GM18951 (cell line): ENCODE results near the gene CIC.
"Not testable (repeated sequence)": the region's sequence is repeated elsewhere in the genome, so short reads cannot be mapped to it uniquely, and the experiment has no call there.

Experiments used
- POLR2A ChIP-seq: IDR thresholded peaks from 4 replicates; pipeline ENCODE4 v1.6.1; 2011; ENCODE audit warnings: mild to moderate bottlenecking; ENCODE audit not compliant: insufficient read length, insufficient read depth; ENCODE audit errors: extremely low read depth
- in situ Hi-C: fragments of 300-500 bp; cut with MboI; formaldehyde crosslinking; loops from one replicate; pipeline ENCODE4 v1.12.0; 2022; ENCODE audit warnings: low sequenced_read_pairs, mixed read lengths, inconsistent platforms; ENCODE audit not compliant: unreplicated experiment

CIC gene

DNA sequence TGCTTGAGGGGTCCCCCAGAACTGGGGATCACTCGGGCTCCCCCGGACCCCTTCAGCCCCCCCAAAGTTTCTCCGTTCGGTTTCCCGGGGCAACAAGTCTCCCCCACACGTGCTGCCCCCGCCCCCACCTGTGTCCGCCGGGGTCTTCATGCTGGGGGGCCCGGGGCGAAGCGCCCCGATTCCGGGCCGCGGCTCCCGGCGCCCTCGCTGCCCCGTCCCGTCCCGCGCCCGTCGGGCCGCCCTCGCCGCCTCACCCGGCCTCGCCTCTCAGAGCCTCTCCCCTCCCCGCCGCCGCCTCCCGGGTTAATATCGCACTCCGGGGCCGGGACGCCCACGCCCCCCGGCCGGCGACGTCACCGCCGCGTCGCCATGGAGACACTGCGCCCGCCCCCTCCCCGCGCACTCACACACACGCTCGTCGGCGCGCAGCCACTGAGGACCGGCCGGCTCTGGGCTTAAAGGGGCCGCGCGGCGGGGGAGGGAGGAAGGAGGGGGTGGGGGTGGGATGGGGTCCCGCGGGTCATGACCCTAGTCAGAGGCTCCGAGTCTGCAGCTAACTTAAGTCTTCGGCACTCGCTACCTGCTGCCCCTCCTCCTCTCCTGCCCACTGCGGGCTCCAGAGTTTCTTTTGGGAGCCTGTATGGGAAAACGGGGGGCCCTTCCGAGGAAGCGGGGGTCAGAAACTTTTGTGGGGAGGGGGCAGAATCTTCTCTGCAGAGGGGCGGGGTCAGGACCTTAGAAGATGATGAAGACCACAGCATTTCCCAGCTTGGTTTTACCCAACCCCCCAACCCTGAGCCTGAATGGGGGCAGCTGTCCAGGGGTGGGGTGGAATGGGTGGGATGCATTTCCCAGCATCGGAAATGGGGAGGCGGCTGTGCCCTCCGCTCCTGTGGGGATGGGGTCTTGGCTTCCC lies 13.9 kb upstream of the CIC start, which contains the start of gene ERF:
Gene ERF (minus strand): TSS at position 279 of the 916 bp plus-strand sequence. CDS start 129 bp downstream, at position 150.
- TF ChIP-seq POLR2A: peak; percentile 82
- in situ Hi-C loops: no loop called here

DNA sequence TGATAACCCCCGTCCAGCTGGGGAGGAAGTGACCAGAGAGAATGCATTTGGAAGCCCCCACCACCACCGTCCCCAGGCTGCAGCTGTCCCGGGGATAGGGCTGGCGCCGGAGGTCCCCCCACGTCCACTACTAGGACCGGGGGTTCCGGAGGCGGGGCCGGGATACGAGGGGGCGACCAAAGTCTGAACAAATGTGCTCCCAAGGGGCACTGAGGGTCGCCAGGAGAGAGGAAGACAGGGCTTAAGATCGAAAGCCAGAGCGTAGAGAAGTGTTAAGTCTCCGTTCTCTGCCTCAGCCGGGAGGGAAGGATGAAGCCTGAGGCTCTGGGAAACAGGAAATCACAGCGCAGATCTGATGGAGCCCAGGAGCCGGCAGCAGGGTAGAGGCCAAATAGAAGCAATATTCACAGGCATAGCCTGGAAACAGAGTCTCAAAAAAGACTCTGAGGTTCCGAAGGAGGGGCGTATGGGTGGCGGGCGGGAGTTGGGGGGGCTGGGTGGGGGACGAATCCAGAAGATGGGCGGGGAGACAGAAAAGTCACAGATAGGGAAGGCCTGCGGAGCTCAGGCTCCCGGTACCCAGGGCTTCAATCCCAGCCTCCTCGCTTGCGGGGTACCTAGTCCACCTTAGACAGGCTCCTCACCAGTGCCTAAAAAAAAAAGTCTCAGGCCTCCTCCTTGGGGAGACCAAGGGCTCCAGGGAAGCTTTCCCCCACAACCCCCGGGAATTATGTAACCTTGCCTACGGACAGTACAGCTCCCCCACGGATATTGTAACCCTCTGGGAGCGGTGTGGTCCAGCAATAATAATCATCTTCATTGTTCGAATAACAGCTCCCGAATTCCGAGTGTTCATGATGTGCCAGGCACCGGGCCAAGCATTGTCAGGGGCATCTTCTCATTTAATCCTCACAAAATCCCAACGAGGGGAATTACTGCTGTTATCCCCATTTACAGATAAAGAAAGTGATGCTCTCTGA lies 13.0 kb upstream of the CIC start:
- no peak for TF ChIP-seq POLR2A
- in situ Hi-C loops: no loop called here

DNA sequence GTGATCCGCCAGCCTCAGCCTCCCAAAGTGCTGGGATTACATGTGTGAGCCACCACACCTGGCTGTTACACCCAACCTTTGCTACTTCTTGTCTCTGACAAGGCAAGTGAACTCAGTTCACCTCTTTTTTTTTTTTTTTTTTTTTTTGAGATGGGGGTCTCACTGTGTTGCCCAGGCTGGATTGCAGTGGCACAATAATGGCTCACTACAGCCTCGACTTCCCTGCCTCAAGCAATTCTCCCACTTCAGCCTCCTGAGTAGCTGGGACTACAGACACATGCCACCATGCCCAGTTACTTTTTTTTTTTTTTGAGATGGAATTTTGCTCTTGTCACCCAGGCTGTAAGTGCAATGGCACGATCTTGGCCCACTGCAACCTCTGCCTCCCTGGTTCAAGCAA lies 11.2 kb upstream of the CIC start:
- in situ Hi-C loops: not testable (repeated sequence)

DNA sequence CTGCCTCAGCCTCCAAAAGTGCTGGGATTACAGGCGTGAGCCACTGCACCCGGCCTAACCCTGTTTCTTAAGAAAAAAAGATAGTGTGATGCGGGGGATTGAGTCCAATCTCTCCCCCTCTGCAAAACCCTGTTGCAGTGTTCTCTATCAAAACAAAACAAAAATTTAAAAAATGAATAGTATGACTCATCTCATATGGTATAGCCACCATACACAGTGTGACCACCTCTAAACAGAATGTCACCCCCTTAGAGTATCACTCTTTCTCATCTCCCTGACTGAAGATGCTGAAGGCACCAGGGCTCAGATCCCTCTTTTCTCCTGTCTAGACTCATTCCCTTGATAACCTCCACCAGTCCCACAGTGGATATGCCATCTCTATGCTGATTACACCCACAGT lies 7.3 kb upstream of the CIC start:
- in situ Hi-C loops: no loop called here
- no peak for TF ChIP-seq POLR2A

DNA sequence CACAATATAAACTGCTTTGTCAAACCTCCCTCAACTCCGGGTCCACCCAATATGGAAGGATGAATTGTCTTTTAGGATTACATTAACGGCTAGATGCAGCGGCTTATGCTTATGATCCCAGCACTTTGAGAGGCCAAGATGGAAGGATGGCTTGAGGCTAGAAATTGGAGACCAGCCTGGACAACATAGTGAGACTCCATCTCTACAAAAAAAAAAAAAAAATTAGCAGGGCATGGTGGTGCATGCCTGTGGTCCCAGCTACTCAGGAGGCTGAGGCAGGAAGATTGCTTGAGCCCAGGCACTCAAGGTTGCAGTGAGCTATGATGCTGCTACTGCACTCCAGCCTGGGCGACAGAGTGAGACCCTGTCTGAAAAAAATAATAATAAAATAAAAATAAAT lies 2.9 kb upstream of the CIC start:
- in situ Hi-C loops: not testable (repeated sequence)

DNA sequence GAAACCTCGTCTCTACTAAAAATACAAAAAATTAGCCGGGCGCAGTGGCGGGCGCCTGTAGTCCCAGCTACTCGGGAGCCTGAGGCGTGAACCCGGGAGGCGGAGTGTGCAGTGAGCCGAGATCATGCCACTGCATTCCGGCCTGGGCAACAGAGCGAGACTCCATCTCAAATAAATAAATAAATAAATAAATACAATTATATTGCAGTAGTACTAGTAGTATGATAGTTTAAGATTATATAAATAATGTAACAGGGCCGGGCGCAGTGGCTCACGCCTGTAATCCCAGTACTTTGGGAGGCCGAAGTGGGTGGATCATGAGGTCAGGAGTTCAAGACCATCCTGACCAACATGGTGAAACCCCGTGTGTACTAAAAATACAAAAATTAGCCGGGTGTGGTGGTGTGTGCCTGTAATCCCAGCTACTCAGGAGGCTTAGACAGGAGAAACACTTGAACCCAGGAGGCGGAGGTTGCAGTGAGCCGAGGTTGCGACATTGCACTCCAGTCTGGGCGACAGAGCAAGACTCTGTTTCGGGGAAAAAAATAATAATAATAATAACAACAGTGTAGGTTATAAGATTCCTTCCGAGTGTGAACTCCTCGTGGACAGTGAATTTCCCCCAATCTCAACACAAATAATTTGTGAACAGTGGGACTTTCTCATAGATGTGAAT lies 2.0 kb upstream of the CIC start:
- in situ Hi-C loops: not testable (repeated sequence)

DNA sequence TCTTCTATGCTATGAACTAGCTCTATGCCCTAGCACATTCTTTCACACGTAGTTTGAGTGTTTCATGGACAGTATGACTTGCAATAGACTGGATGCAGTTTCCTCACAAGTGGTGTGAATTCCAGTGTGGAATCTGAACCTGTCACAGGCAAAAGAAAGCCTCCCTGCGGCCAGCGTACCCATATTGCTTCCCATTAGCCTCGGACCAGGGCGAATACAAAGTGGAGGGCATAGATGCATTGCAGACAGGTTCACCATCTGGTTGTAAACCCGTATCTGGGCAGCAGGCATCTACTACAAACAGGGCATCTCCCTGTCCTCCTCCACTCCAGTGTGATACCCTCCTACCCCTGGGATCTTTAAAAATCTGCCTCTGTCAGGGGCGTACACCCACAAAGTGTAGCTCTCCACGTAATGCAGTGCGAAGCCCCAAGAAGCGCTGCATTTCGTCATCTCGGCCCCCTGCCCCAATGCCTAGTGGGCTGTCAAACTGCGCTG lies 1.4 kb upstream of the CIC start:
- in situ Hi-C loops: no loop called here

DNA sequence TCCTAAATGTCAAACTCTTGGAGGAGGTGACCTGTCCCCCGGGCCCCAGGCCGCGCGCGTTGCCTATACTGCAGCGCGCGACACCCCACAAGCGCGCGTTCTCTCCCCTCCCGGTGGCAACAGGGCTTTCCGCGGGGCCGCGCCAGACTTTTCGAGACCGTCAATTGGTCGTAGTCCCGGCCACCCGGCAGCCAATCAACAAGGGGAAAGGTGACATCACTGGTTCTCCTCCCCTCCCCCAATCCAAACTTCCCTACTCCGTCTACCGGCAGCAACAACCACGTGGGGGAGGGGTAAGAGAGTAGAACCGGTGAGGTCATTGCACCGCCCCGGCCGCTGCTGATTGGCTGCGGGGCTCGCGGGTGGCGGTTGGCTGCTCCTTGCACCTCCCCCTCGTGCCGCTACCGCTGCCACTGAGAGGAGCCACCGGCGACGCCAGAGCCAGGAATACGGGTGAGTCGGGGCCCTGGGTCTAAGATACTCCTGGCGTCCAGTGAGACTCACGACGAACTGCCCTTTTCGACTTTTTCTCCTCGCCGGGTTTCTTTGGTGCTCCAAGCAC lies 829 bp upstream of the CIC start:
- TF ChIP-seq POLR2A: peak; percentile 64
- in situ Hi-C loops: no loop called here

More for the DNA sequence above, 1.4 kb upstream of the CIC start:
- no peak for TF ChIP-seq POLR2A

DNA sequence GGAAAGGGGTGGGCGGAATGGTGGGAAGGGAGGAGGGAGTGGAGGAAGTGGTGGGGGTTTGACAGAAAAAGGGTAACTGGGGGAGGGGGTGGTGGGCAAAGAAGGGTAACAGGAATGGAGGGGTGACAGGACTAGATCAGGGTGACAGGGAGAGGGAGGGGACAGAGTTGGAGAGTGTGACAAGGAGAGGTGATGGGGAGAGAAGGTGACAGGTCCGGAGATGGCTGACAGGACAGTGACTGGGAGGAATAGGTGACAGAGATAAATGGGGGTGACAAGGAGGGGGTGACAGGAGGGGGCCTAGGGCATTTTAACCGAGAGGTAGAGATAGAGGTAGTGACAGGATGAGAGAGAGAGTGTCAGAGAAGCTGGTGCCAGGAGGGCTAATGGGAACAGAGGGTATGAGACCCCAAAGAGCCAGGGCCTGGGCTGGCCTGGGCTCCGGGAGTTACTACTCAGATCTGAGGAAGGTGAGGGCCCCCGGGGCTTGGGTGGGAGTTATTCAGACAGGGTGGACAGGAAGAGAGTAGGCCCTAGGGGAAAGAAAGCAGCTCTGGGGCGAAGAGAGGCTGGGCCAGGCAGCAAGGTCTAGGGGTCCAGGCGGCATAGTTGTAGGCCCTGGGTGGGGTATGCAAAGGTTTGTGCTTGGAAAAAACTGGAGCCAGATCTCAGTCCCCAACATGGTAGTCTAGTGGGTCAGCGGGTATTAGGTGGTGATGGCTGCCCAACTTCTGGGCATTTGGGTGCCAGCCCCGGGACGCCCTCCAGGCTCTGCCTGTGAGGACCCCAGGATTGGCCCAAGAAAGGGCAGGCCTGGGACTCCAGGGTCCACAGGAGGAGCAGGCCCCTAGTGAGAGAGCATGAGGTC lies 660 bp downstream of the CIC start:
- TF ChIP-seq POLR2A: no peak
- in situ Hi-C loops: no loop called here

DNA sequence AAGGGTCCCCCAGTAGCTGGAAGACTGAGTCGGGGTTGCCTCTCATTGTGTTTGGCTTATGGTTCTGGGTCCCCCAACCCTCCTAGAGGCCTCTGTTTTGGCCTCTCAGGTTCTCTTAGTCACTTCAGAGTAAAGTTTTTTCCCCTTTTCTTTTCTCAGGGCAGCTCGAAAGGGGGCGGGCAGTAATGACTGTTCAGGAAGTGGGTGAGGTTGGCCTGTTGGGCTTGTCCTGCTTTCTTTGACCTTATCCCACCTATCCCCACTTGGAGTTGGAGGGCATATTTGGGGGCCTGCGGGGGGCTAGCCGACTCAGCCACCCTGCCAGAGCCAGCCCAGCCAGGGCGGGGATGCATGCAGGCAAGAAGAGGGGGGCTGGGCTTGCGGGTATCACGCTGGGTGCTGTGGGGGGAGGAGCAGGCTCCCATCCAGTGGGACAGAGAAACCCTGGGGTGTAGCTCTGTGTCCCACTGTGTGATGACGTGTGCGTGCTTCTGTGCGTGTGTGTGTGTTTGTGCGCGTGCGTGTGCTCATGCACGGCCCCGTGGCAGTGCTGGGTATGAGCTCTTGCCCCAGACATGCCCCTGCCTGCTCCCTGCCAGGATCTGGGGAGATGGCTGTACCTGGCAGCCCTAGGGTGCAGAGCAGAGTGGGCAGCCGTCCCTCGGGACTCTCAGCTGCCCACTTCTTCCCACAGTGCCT lies 1.4 kb downstream of the CIC start:
- peak; percentile 55 for TF ChIP-seq POLR2A
- in situ Hi-C loops: no loop called here

DNA sequence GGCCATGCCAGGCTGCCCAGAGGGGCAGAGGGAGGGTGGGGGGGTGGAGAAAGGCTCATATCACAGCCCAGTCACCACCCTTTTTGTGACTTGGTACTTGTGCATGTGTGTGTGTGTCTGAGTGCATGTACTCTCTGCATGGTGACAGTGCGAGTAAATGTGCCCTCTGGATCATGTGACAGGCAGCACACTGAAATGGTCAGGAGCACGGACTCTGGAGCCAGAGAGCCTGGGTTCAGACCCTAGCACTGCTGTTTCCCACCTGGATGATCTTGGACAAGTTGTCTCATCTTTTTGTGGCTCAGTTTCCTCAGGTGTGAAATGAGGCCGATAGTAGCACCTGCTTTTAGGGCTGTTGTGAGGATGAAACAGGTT lies 2.0 kb downstream of the CIC start:
- in situ Hi-C loops: no loop called here

DNA sequence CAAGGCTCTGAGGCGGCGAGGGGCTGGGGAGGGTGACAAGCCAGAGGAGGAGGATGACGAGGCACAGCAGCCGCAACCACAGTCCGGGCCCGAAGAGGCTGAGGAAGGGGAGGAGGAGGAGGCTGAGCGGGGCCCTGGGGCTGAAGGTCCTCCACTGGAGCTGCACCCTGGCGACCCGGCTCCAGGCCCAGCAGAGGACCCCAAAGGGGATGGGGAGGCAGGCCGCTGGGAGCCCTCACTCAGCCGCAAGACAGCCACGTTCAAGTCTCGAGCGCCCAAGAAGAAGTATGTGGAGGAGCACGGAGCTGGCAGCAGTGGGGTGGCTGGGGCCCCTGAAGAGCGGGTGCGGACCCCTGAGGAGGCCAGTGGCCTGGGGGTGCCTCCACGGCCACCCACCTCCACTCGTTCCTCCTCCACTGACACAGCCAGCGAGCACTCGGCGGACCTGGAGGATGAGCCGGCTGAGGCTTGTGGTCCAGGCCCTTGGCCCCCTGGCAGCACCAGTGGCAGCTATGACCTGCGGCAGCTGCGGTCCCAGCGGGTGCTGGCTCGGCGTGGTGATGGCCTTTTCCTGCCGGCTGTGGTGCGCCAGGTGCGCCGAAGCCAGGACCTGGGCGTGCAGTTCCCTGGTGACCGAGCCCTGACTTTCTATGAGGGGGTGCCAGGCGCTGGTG lies 2.9 kb downstream of the CIC start:
- TF ChIP-seq POLR2A: no peak
- in situ Hi-C loops: no loop called here

More for the DNA sequence above, 2.0 kb downstream of the CIC start:
- no peak for TF ChIP-seq POLR2A
